ENCODE data around the gene MAN1C1. TPM values are rescaled to one million over a fixed set of nuclear protein-coding genes. Genes with fewer than 3 reads are reported as not detected.
"Not testable (repeated sequence)": the region's sequence is repeated elsewhere in the genome, so short reads cannot be mapped to it uniquely, and the experiment has no call there.

Gene MAN1C1
- total RNA-seq, 4 donors from 2014 or later, result 28.1 to 60.4 (median 32.7) TPM

DNA sequence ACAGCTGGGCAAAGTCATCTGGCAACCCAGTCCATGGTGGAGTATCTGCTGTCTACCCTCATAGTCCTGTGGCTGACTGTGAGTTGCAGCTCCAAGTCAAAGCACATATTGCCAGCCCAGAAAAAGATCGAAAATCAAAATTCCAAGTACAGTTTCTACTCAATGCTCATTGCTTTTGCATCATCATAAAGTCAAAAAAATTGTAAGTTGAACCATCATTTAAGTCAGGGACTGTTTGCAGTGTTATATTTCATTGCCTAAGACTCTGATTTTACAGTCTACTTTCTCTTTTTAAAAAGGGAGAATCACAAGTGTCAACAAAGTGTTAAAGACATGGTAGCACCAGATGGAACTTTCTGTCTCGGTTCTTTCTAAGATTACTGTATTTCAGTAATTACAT is 22.7 kb upstream of the MAN1C1 start:
- Histone ChIP-seq H3K27ac (no peak overlapping the region), H3K9me3 (no peaks in the 10 kb centered on the region)
- 85 to 91% methylated on average over 2 of the region's 2 CpGs for WGBS, 2 donors

DNA sequence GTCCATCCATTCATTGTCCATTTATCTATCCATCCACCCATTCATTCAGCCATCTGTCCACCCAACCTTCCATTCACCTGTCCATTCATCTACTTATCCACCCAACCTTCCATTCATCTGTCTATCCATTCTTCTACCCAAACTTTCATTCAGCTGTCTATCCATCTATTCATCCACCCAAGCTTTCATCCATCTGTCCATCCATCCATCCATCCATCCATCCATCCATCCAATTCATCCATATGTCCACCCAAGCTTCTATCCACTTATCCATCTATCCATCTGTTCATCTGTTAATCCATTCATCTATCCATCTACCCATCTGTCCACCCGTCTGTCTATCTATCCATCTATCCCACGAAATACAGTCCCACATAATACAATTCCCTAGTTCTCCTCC is 21.6 kb upstream of the MAN1C1 start:
- Histone ChIP-seq H3K4me1 (no peaks in the 10 kb centered on the region), H3K27ac (no peak overlapping the region), H3K36me3 (no peaks in the 10 kb centered on the region), H3K4me3 (replicated peaks in 1 of 3) (no peak overlapping the region), H3K9me3 (no peaks in the 10 kb centered on the region), H3K27me3 (no peaks in the 10 kb centered on the region)
- 69 to 70% methylated on average over 2 of the region's 2 CpGs for WGBS, 2 donors
- DNase-seq, result no peak
- TF ChIP-seq, protein P1, sequence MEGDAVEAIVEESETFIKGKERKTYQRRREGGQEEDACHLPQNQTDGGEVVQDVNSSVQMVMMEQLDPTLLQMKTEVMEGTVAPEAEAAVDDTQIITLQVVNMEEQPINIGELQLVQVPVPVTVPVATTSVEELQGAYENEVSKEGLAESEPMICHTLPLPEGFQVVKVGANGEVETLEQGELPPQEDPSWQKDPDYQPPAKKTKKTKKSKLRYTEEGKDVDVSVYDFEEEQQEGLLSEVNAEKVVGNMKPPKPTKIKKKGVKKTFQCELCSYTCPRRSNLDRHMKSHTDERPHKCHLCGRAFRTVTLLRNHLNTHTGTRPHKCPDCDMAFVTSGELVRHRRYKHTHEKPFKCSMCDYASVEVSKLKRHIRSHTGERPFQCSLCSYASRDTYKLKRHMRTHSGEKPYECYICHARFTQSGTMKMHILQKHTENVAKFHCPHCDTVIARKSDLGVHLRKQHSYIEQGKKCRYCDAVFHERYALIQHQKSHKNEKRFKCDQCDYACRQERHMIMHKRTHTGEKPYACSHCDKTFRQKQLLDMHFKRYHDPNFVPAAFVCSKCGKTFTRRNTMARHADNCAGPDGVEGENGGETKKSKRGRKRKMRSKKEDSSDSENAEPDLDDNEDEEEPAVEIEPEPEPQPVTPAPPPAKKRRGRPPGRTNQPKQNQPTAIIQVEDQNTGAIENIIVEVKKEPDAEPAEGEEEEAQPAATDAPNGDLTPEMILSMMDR (IDR thresholded peaks at IDR 0.05), result no peak
- no peak for TF ChIP-seq POLR2A (IDR thresholded peaks at IDR 0.05)
- intact Hi-C loops (cut with DNase I), result no loop called here

More for the DNA sequence above, 22.7 kb upstream of the MAN1C1 start:
- intact Hi-C loops (cut with DNase I), result no loop called here
- Histone ChIP-seq H3K4me3 (replicated peaks in 1 of 3) (no peak overlapping the region), H3K36me3 (no peaks in the 10 kb centered on the region), H3K27me3 (no peaks in the 10 kb centered on the region), H3K4me1 (no peaks in the 10 kb centered on the region)
- TF ChIP-seq POLR2A (IDR thresholded peaks at IDR 0.05), result no peak
- TF ChIP-seq, protein P1 (IDR thresholded peaks at IDR 0.05), result no peak
- no peak for DNase-seq

DNA sequence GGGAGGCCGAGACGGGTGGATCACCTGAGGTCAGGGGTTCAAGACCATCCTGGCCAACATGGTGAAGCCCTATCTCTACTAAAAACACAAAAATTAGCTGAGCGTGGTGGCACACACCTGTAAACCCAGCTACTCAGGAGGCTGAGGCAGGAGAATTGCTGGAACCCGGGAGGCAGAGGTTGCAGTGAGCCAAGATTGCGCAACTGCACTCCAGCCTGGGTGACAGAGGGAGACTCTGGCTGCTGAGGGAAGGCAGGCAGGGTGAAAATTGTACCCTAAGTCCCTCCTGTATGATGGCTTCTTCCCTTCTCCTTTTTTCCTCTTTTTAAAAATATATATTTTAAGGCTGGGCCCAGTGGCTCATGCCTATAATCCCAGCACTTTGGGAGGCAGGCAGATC is 19.9 kb upstream of the MAN1C1 start:
- H3K27me3 ChIP-seq; intact Hi-C loops (cut with DNase I); DNase-seq; H3K4me1 ChIP-seq; H3K4me3 ChIP-seq (replicated peaks in 1 of 3); H3K27ac ChIP-seq; H3K36me3 ChIP-seq; H3K9me3 ChIP-seq: not testable (repeated sequence)
- WGBS, 2 donors, result 93 to 95% methylated on average over 5 of the region's 5 CpGs

DNA sequence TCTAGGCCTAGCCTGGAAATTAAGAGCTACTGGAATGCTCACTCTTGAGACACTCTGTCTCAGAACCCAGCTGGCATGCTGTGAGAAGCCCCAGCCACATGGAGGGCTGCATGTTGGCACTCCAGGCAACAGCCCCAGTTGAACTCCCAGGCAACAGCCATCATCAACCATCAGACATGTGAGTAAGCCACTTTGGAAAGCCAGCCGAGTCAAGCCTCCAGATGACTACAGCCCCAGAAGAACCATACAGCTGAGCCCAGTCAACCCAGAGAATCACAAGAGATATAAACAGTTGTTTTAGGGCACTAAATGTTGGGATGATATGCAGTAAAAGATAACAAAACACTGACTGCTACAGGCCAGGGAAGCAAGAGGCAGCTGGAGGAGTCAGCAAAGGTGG is 17.7 kb upstream of the MAN1C1 start:
- WGBS, 2 donors, result 93 to 100% methylated on average over 1 of the region's 1 CpG
- H3K27me3 ChIP-seq, result no peaks in the 10 kb centered on the region
- intact Hi-C loops (cut with DNase I), result no loop called here
- TF ChIP-seq, protein P1 (IDR thresholded peaks at IDR 0.05), result no peak
- TF ChIP-seq POLR2A (IDR thresholded peaks at IDR 0.05), result no peak
- H3K27ac ChIP-seq, result no peak overlapping the region
- no peaks in the 10 kb centered on the region for H3K9me3 ChIP-seq
- no peaks in the 10 kb centered on the region for H3K4me1 ChIP-seq
- H3K36me3 ChIP-seq, result no peaks in the 10 kb centered on the region
- DNase-seq, result no peak
- no peak overlapping the region for H3K4me3 ChIP-seq (replicated peaks in 1 of 3)

DNA sequence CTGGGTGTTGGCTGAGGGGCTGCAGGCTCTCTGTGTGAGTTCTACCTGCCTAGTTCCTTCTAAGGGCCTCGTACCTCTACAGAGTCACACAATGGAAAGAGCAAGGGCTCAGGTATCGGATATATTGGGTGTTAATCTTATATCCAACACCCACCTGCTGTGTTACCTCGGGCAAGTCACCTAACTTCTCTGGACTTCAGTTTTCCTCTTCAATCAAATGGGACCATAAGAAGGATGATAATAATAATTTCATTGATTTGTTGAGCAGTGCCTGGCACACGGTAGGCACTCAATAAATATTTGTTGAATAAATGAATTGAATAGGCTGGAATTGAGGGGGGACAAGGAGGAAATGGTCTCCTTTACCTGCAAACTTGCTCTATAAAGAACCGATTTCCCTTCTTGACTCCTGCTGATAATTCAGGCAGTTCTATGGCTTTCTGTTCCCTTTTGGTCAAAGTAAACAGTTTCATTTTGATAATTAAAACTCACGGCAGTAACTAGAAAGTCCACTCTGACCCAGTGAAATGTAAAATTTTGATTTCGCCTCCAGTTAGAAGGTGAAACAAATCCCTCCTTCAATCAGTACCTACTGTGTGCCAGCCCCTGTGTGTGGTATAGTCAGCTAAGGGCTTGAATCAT is 16.5 kb upstream of the MAN1C1 start:
- WGBS, 2 donors, result 91 to 93% methylated on average over 7 of the region's 7 CpGs
- no peaks in the 10 kb centered on the region for H3K36me3 ChIP-seq
- intact Hi-C loops (cut with DNase I), result no loop called here
- no peak for DNase-seq
- no peak overlapping the region for H3K4me3 ChIP-seq (replicated peaks in 1 of 3)
- no peaks in the 10 kb centered on the region for H3K9me3 ChIP-seq
- H3K27ac ChIP-seq, result no peak overlapping the region
- TF ChIP-seq, protein P1 (IDR thresholded peaks at IDR 0.05), result no peak
- TF ChIP-seq POLR2A (IDR thresholded peaks at IDR 0.05), result no peak
- no peaks in the 10 kb centered on the region for H3K4me1 ChIP-seq
- H3K27me3 ChIP-seq, result no peaks in the 10 kb centered on the region

DNA sequence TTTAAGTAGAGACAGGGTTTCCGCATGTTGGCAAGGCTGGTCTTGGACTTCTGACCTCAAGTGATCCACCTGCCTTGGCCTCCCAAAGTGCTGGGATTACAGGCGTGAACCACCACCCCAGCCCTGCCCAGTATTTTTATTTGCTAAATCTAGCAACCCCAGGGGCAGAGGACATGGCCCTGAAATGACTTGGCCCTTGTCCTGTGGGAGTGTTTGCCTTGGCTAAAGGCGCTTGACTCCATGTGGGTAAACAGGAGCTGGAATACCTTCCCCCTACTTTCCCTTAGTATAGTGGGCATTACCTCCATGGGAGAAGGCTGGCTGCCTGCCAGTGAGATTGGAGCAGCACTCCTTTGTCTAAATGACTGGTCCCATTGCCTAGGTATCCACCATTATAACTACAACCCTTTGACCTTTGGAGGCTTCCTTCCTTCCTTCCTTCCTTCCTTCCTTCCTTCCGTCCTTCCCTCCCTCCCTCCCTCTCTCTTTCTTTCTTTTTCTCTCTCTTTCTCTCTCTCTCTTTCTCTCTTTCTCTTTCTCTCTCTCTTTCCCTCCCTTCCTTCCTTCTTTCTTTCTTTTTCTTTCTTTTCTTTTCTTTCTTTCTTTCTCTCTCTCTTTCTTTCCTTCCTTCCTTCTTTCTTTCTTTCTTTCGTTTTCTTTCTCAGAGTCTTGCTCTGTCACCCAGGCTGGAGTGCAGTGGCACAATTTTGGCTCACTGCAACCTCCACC is 15.5 kb upstream of the MAN1C1 start:
- H3K27me3 ChIP-seq; H3K27ac ChIP-seq; H3K9me3 ChIP-seq; H3K4me1 ChIP-seq; H3K4me3 ChIP-seq (replicated peaks in 1 of 3); intact Hi-C loops (cut with DNase I); H3K36me3 ChIP-seq: not testable (repeated sequence)
- DNase-seq, result peak in 1 of 2 donors; percentile 16
- WGBS, 2 donors, result 88 to 89% methylated on average over 5 of the region's 5 CpGs

DNA sequence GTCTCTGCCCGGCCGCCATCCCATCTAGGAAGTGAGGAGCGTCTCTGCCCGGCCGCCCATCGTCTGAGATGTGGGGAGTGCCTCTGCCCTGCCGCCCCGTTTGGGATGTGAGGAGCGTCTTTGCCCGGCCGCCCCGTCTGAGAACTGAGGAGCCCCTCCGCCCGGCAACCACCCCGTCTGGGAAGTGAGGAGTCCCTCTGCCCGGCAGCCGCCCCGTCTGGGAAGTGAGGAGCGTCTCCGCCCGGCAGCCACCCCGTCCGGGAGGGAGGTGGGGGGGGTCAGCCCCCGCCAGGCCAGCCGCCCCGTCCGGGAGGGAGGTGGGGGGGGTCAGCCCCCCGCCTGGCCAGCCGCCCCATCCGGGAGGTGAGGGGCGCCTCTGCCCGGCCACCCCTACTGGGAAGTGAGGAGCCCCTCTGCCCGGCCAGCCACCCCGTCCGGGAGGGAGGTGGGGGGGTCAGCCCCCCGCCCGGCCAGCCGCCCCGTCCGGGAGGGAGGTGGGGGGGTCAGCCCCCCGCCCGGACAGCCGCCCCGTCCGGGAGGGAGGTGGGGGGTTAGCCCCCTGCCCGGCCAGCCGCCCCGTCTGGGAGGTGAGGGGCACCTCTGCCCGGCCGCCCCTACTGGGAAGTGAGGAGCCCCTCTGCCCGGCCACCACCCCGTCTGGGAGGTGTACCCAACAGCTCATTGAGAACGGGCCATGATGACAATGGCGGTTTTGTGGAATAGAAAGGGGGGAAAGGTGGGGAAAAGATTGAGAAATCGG is 12.6 kb upstream of the MAN1C1 start:
- H3K27ac ChIP-seq; H3K27me3 ChIP-seq; H3K4me3 ChIP-seq (replicated peaks in 1 of 3); DNase-seq; H3K4me1 ChIP-seq; H3K9me3 ChIP-seq; intact Hi-C loops (cut with DNase I); H3K36me3 ChIP-seq: not testable (repeated sequence)
- WGBS, 2 donors, result 95% methylated on average over 15 of the region's 55 CpGs; no CpG with 5 or more reads in 1 of the 2 donors
